Ovary (tissue), 9 donors: ENCODE measurements around the gene AOPEP. TPM values are rescaled to one million over a fixed set of nuclear protein-coding genes. Genes with fewer than 3 reads are reported as not detected.

Source experiments
- DNase-seq, 5 donors: peaks; one replicate each; pipeline ENCODE4 v3.0.0-alpha.2; 2019 to 2020
- H3K27ac ChIP-seq, 2 donors: fragments of 200-600 bp; one replicate each; pipeline versions ENCODE4 v1.5.1 to v1.8.0; 2019 to 2022
- H3K27me3 ChIP-seq: fragments of 200-600 bp; one replicate; pipeline ENCODE4 v1.8.0; 2022
- H3K36me3 ChIP-seq: fragments of 200-600 bp; sonication (generic); one replicate; pipeline ENCODE4 v1.5.1; 2019
- H3K4me1 ChIP-seq: one replicate; pipeline ENCODE4 v1.8.1; 2013; ENCODE audit warnings: mild to moderate bottlenecking, moderate library complexity; ENCODE audit not compliant: insufficient read depth
- H3K4me3 ChIP-seq: fragments of 200-600 bp; sonication (generic); one replicate; pipeline ENCODE4 v1.5.1; 2017
- H3K9me3 ChIP-seq, 2 donors: fragments of 200-600 bp in 1 of 2; sonication (generic) in 1 of 2; one replicate each; pipeline versions ENCODE4 v1.5.1 to v1.8.1; 2013 to 2019; ENCODE audit warnings: mild to moderate bottlenecking in 1 of 2, moderate library complexity in 1 of 2
- CTCF ChIP-seq, 3 donors: fragments of 450-650 bp in 2 of 3; fragments of 200-600 bp in 1 of 3; IDR thresholded peaks; one replicate each; pipeline versions ENCODE4 v1.5.1 to v1.8.0; 2016 to 2022; ENCODE audit warnings: antibody characterized with exemption in 3 of 3, mild to moderate bottlenecking in 1 of 3
- EP300 ChIP-seq: sonication (generic); formaldehyde crosslinking; IDR thresholded peaks from one replicate; pipeline ENCODE4 v1.6.1; 2017; ENCODE audit warnings: antibody characterized with exemption
- POLR2A ChIP-seq: fragments of 450-650 bp; IDR thresholded peaks from one replicate; pipeline ENCODE4 v1.6.1; 2017; ENCODE audit warnings: antibody characterized with exemption, mild to moderate bottlenecking, moderate library complexity
- WGBS, 3 donors: extraction: QIAGEN DNeasy Blood & Tissue Kit in 1 of 3; methylation state at CpG; one replicate each; pipeline versions ENCODE4 v1.1.5 to v1.1.7; 2013 to 2017; 5-methylcytosine and 5-hydroxymethylcytosine counted together
- intact Hi-C, 4 donors: fragments of 100-400 bp; cut with DNase I; formaldehyde crosslinking; loops; one replicate each; pipeline versions ENCODE4 v1.11.0 to v1.15.1; 2022 to 2023
- polyA plus RNA-seq, 2 donors: library from polyadenylated mRNA; stranded (reverse); fragments of 200-250 nt in 1 of 2; fragments of 350-450 nt in 1 of 2; fragmentation: Illumina TruSeq in 1 of 2; extraction: RNeasy Lipid Tissue Mini Kit (QIAGEN cat#74804) in 1 of 2; gene quantifications; one replicate each; pipeline ENCODE4 v1.2.3, GENCODE V29; 2013 to 2014
- total RNA-seq, 7 donors: library from RNA; depleted of rRNA in 2 of 7; stranded (reverse); fragments of >200 nt in 2 of 7; fragmentation: NEBNext Ultra II Directional in 3 of 7; extraction: Animal tissue kit (Norgen Biotek cat#: 25700) in 3 of 7; gene quantifications; one replicate each; pipeline versions ENCODE4 v1.1.0 to v1.2.4, GENCODE V29; 2016 to 2023
- donor health status: DM: no; HTN: no; CAD: no; lungs with moderate emphysema.
- donor health status: DM: no; HTN: no; CAD: no.
- donor health status: Bipolar disorder and iron deficiency.
- donor health status: DM: yes; HTN: yes; CAD: no.
- donor health status: DM: no; HTN: no; CAD: no.
- donor health status: DM: yes; HTN: yes; CAD: no.

Gene AOPEP
- total and polyA plus RNA-seq, 9 donors = 40.0 to 141 (median 82.1) TPM

- intact Hi-C loops = loop anchor here in 1 of 4 donors (10.0 kb wide), 1 partner anchor 60 kb away; no protein-coding TSS in a partner anchor
- Histone ChIP-seq H3K4me3 (no peak overlapping the region), H3K36me3 (no peaks in the 10 kb centered on the region), H3K27me3 (no peaks in the 10 kb centered on the region), H3K27ac (peak overlapping the region in 1 of 2 donors; percentile 10), H3K4me1 (peaks cover 16% of the 10 kb centered on the region), H3K9me3 (no peaks in the 10 kb centered on the region)
- no peak for DNase-seq
- WGBS, 3 donors = 74 to 83% (median 79%) methylated on average over 11 of the region's 11 CpGs
- no peak for TF ChIP-seq POLR2A
- TF ChIP-seq EP300 = no peak
- no peak for TF ChIP-seq CTCF (IDR thresholded peaks at IDR 0.05)
Measured at GRCh38 chr9:95065224-95065623, 338.7 kb downstream of the AOPEP start.

- intact Hi-C loops = loop anchor here in 1 of 4 donors (10.0 kb wide), 1 partner anchor 62 kb away; no protein-coding TSS in a partner anchor
- no peak overlapping the region for H3K4me3 ChIP-seq
- peaks cover 20% of the 10 kb centered on the region for H3K4me1 ChIP-seq
- H3K27ac ChIP-seq = no peak overlapping the region
- no peak for TF ChIP-seq CTCF (IDR thresholded peaks at IDR 0.05)
- no peak for TF ChIP-seq EP300
- TF ChIP-seq POLR2A = no peak
- H3K36me3 ChIP-seq = no peaks in the 10 kb centered on the region
- H3K27me3 ChIP-seq = no peaks in the 10 kb centered on the region
- 92 to 94% (median 94%) methylated on average over 6 of the region's 6 CpGs for WGBS, 3 donors
- no peak for DNase-seq
- no peaks in the 10 kb centered on the region for H3K9me3 ChIP-seq
Measured at GRCh38 chr9:95067057-95067456, 340.6 kb downstream of the AOPEP start.

GRCh38 chr9:95067897-95068296 is 341.4 kb downstream of the AOPEP start:
- Histone ChIP-seq H3K27ac (no peak overlapping the region), H3K9me3 (no peaks in the 10 kb centered on the region), H3K4me3 (no peak overlapping the region), H3K36me3 (no peaks in the 10 kb centered on the region), H3K4me1 (peaks cover 19% of the 10 kb centered on the region), H3K27me3 (no peaks in the 10 kb centered on the region)
- intact Hi-C loops = loop anchor here in 1 of 4 donors (10.0 kb wide), 1 partner anchor 63 kb away; no protein-coding TSS in a partner anchor
- DNase-seq = no peak
- no peak for TF ChIP-seq CTCF (IDR thresholded peaks at IDR 0.05)
- TF ChIP-seq POLR2A = no peak
- no peak for TF ChIP-seq EP300
- 42 to 77% (median 71%) methylated on average over 2 of the region's 2 CpGs for WGBS, 3 donors

GRCh38 chr9:95070549-95071021 is 344.1 kb downstream of the AOPEP start:
- no peak for TF ChIP-seq EP300
- TF ChIP-seq CTCF (IDR thresholded peaks at IDR 0.05) = no peak
- no peak for TF ChIP-seq POLR2A
- H3K36me3 ChIP-seq = no peaks in the 10 kb centered on the region
- H3K27me3 ChIP-seq = no peaks in the 10 kb centered on the region
- H3K27ac ChIP-seq = no peak overlapping the region
- WGBS, 3 donors = 58 to 75% (median 72%) methylated on average over 8 of the region's 8 CpGs
- intact Hi-C loops = no loop called here
- no peaks in the 10 kb centered on the region for H3K9me3 ChIP-seq
- H3K4me3 ChIP-seq = no peak overlapping the region
- H3K4me1 ChIP-seq = peaks cover 17% of the 10 kb centered on the region
- no peak for DNase-seq
